Panc1 (cell line): Measurements from ENCODE around the gene ZFX.

ENCODE experiments used
- CTCF ChIP-seq: fragments of 450-650 bp; IDR thresholded peaks from 2 replicates; pipeline ENCODE4 v1.5.1; 2017; ENCODE audit warnings: mild to moderate bottlenecking
- POLR2AphosphoS5 ChIP-seq: IDR thresholded peaks from 2 replicates; pipeline ENCODE4 v1.6.1; 2012; ENCODE audit warnings: mild to moderate bottlenecking, low read depth, low read length, moderate library complexity
- TCF7L2 ChIP-seq: IDR thresholded peaks from 2 replicates; pipeline ENCODE4 v1.6.1; 2011; ENCODE audit warnings: mild to moderate bottlenecking, low read depth, low read length, inconsistent platforms

- TF ChIP-seq CTCF, result no peak
- TF ChIP-seq POLR2AphosphoS5, result no peak
- TF ChIP-seq TCF7L2, result no peak
These were observed 80.4 kb downstream of the ZFX start for GRCh38 chrX:24229976-24230375.
